HFF-Myc (cell line): ENCODE results near the gene SLC4A4.

ENCODE experiments used
- DNase-seq: peaks from one replicate; pipeline ENCODE4 v3.0.0-alpha.2; 2011; ENCODE audit warnings: low read depth; ENCODE audit errors: extremely low read depth
- H3K4me3 ChIP-seq: replicated peaks from 2 replicates; pipeline ENCODE4 v1.5.1; 2011; ENCODE audit warnings: low read depth, mild to moderate bottlenecking, control low read depth, low read length
- TF ChIP-seq, protein P1 (sequence below): IDR thresholded peaks from 2 replicates; pipeline ENCODE4 v1.5.1; 2012; ENCODE audit warnings: mild to moderate bottlenecking, low read depth, low read length, control low read depth; ENCODE audit errors: missing control alignments

The SLC4A4 gene

DNA sequence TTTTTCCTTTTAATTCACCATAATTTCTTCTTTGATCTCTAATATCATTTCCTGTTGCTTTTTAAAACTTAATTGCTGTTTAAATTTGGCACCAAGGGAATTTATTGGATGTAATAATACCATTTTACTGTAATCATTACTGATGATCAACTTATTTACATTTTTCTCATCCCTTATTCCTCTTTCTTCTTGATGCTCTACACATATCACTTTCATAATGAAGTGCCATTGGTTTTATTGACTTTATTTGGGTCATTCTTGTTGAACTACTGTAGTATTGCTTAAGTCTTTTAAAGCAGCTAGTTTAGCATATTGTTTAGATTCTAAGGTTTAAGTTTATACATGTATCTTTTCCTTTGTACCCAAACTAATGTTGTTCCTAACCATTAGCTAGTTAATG is 130.7 kb downstream of the SLC4A4 start:
- TF ChIP-seq, protein P1, sequence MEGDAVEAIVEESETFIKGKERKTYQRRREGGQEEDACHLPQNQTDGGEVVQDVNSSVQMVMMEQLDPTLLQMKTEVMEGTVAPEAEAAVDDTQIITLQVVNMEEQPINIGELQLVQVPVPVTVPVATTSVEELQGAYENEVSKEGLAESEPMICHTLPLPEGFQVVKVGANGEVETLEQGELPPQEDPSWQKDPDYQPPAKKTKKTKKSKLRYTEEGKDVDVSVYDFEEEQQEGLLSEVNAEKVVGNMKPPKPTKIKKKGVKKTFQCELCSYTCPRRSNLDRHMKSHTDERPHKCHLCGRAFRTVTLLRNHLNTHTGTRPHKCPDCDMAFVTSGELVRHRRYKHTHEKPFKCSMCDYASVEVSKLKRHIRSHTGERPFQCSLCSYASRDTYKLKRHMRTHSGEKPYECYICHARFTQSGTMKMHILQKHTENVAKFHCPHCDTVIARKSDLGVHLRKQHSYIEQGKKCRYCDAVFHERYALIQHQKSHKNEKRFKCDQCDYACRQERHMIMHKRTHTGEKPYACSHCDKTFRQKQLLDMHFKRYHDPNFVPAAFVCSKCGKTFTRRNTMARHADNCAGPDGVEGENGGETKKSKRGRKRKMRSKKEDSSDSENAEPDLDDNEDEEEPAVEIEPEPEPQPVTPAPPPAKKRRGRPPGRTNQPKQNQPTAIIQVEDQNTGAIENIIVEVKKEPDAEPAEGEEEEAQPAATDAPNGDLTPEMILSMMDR, result no peak
- DNase-seq, result no peak
- H3K4me3 ChIP-seq, result no peak overlapping the region

DNA sequence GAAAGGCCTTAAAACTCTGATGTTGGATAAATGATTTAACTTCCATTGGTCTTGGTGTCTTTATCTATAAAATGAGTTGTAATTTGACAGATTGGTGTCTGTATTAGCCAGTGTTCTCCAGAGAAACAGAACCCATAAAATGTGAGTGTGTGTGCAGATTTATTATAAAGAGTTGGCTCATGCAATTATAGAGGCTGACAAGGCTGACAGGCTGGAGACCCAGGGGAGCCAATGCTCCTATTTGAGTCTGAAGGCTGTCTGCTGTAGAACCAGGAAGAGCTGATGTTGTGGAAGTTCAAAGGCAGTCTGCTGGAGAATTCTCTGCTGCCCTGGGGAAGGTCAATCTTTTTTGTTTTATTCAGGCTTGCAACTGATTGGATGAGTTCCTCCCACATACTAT is 131.7 kb downstream of the SLC4A4 start:
- TF ChIP-seq, protein P1, result no peak
- no peak overlapping the region for H3K4me3 ChIP-seq

DNA sequence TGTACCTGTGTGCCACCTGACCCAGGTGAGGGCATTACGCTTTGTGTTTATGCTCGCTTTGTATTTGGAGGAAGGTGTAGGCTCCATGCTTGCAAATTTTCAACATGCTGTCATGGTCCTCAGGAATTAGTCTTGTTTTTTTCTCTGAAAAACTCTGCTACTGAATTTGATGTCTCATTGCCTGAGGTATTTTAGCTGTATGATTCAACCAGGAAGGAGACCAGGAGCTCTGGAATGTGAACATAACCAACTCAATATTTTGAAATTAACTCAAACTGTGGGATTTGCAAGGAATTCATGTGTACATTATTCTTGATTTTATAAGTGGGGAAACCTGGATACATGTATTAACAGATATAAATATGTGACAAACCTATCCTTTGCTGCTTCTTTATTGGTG is 134.1 kb downstream of the SLC4A4 start:
- DNase-seq, result peak; percentile 7
- no peak overlapping the region for H3K4me3 ChIP-seq
- TF ChIP-seq, protein P1, result no peak

More for the DNA sequence above, 131.7 kb downstream of the SLC4A4 start:
- no peak for DNase-seq

DNA sequence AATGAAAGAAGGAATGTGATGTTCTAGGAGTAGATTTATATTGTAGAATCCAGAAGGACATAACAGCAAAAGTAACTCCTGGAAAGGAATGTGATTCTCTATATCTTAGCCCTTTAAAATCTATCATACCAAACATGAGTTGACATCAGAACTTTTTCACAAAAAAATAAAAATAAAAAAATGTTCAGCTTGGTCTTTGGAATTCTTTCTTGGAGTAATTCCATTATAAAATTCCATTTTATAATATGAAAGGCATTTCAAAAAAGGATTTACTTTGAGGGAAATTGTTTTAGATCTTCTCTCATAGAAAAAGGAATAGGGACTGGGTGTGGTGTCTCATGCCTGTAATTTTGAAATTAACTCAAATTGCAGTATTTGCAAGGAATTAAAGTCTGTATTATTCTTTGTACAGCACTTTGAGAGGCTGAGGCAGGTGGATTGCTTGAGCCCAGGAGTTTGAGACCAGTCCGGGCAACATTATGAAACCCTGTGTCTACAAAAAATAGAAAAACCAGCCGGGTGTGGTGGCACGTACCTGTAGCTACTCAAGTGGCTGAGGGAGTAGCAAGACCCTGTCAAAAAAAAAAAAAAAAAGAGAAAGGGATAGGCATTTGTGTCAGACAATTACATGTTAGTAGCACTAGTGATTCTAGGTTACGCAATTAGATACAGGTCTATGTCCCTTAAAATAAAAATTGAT is 134.9 kb downstream of the SLC4A4 start:
- TF ChIP-seq, protein P1, result no peak
- no peak for DNase-seq
- no peak overlapping the region for H3K4me3 ChIP-seq

DNA sequence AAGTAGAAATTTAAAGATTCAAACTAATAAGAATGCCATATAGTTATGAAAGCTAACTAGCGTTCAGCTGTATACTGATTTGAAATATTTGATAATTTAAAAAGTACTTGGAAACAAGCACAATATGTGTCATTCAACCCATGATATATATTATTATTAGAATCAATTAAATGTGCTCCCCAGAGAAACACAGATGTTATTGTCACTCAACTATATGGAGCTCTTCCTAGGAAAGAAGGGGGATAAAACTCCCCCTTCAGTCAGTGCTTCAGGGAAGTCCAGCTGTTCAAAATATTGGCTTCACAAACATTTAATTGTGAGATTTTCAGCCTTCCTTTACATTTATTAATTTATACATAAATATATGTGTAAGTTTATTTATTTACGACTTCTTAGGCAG is 135.9 kb downstream of the SLC4A4 start:
- TF ChIP-seq, protein P1, result no peak
- DNase-seq, result no peak
- no peak overlapping the region for H3K4me3 ChIP-seq

DNA sequence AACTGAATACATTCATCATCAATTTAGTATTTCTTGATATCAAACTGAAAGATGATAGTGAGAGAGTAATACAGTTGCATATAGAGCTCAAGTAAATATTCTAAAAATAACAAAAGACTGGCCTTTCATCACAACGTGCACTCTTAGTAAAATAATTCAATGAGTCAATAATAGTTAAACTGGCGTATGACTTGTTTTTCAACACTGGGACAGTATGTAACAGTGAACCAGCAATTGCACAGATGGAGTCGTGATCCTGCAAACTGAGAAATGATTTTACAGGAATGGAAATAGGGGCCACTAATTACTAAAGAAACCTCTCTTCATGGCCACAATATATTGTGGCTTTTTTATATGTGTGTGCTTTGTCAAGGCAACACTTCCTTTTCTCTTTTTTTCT is 137.4 kb downstream of the SLC4A4 start:
- TF ChIP-seq, protein P1, result no peak
- DNase-seq, result no peak
- no peak overlapping the region for H3K4me3 ChIP-seq
